ENCODE measurements around the gene CELF2. TPM values are rescaled to one million over a fixed set of nuclear protein-coding genes. Genes with fewer than 3 reads are reported as not detected.

The CELF2 gene
- total RNA-seq, 1 experiment from 2014 or later, result 28.7 TPM

GRCh38 chr10:11057994-11058393 is 40.3 kb downstream of the CELF2 start:
- Histone ChIP-seq H2BK20ac (ENCODE audit: low read depth, low read length, poor library complexity, severe bottlenecking) (no peak overlapping the region), H3K56ac (ENCODE audit: insufficient read length, low read depth, low read length) (no peak overlapping the region), H3K18ac (ENCODE audit: insufficient read length, low read depth, low read length) (no peak overlapping the region), H2BK120ac (ENCODE audit: low read depth, low read length, poor library complexity, severe bottlenecking) (no peak overlapping the region), H3K23me2 (ENCODE audit: insufficient read length, low read depth, low read length, poor library complexity, severe bottlenecking) (no peaks in the 10 kb centered on the region), H2BK15ac (ENCODE audit: low read depth, low read length) (no peak overlapping the region), H3K4me1 (ENCODE audit: insufficient read depth, low read length) (no peaks in the 10 kb centered on the region), H3K79me2 (ENCODE audit: insufficient read depth, low read length) (no peaks in the 10 kb centered on the region), H2AFZ (ENCODE audit: low read length) (no peak overlapping the region), H4K5ac (ENCODE audit: insufficient read length, low read depth, low read length) (no peak overlapping the region), H4K91ac (ENCODE audit: insufficient read length, low read depth, low read length) (no peak overlapping the region), H3K9me3 (ENCODE audit: control insufficient read depth, low read depth, low read length) (no peaks in the 10 kb centered on the region), H3K23ac (ENCODE audit: insufficient read length, low read depth, low read length) (no peak overlapping the region), H2BK5ac (ENCODE audit: insufficient read length, low read length) (no peak overlapping the region), H3K4ac (ENCODE audit: low read depth, low read length) (no peak overlapping the region), H4K20me1 (ENCODE audit: control insufficient read depth, insufficient read depth, insufficient read length) (no peaks in the 10 kb centered on the region), H3K14ac (ENCODE audit: insufficient read depth, low read length) (no peak overlapping the region), H3K27ac (ENCODE audit: insufficient read length, low read depth, low read length) (no peak overlapping the region), H3K27me3 (ENCODE audit: insufficient read depth, low read length) (no peaks in the 10 kb centered on the region), H3K4me2 (ENCODE audit: insufficient read depth, insufficient read length, low read length) (no peak overlapping the region), H3K79me1 (ENCODE audit: insufficient read depth, low read depth, low read length, poor library complexity, severe bottlenecking) (no peaks in the 10 kb centered on the region), H3T11ph (ENCODE audit: low read length) (no peak overlapping the region), H2AK5ac (ENCODE audit: insufficient read length, low read length) (no peak overlapping the region), H3K9ac (ENCODE audit: extremely low read depth, insufficient read length, low read length) (no peak overlapping the region), H2BK12ac (ENCODE audit: insufficient read length, low read depth, low read length) (no peak overlapping the region), H4K8ac (replicated peaks; ENCODE audit: insufficient read length, low read depth, low read length) (no peak overlapping the region)
- no CpG with 5 or more reads among the region's 4 CpGs for WGBS (ENCODE audit: extremely low coverage, insufficient read length, low lambda C conversion rate)
- no peak for TF ChIP-seq CTCF (conservative IDR thresholded peaks at IDR 0.05)
- Mint-ChIP-seq H3K27me3 (ENCODE audit: low read depth) (no peaks in the 10 kb centered on the region), H3K4me3 (no peak overlapping the region), H3K27ac (no peak overlapping the region), H3K36me3 (ENCODE audit: insufficient read depth in 1 of 3, low read depth in 3 of 3) (peaks cover 0 to 22% (median 4%) of the 10 kb centered on the region in 3 experiments; a peak in 6 of 7 replicates), H3K4me1 (peaks cover 34 to 38% of the 10 kb centered on the region in 2 experiments), H3K9me3 (peaks cover 6 to 10% of the 10 kb centered on the region in 2 experiments; a peak in 4 of 5 replicates)
- DNase-seq, result no peak
